Activated naive CD4-positive, alpha-beta T cell treated with anti-CD3 and anti-CD28 coated beads, Interleukin-2, amount 50 U/mL, for 24 hours (primary cell): ENCODE results near the gene OR5B12.
A peak's percentile ranks its signal among the peaks of the same experiment; 100 is the strongest.

Source experiments
- H3K27ac Mint-ChIP-seq: one replicate; pipeline ENCODE4 v1.8.0; 2021; ENCODE audit warnings: mild to moderate bottlenecking, mixed read lengths
- H3K27me3 Mint-ChIP-seq: one replicate; pipeline ENCODE4 v1.8.0; 2021; ENCODE audit warnings: mixed read lengths
- H3K36me3 Mint-ChIP-seq: one replicate; pipeline ENCODE4 v1.8.0; 2021; ENCODE audit warnings: mixed read lengths
- H3K4me1 Mint-ChIP-seq: one replicate; pipeline ENCODE4 v1.8.0; 2021; ENCODE audit warnings: mixed read lengths
- H3K4me3 Mint-ChIP-seq: one replicate; pipeline ENCODE4 v1.8.0; 2021; ENCODE audit warnings: mild to moderate bottlenecking, mixed read lengths
- H3K9me3 Mint-ChIP-seq: one replicate; pipeline ENCODE4 v1.8.0; 2021; ENCODE audit warnings: mixed read lengths

The OR5B12 gene

GRCh38 chr11:58395581-58395980 is 46.5 kb downstream of the OR5B12 start:
- peaks cover 4% of the 10 kb centered on the region for H3K27me3 Mint-ChIP-seq
- no peaks in the 10 kb centered on the region for H3K9me3 Mint-ChIP-seq
- no peak overlapping the region for H3K4me3 Mint-ChIP-seq
- no peaks in the 10 kb centered on the region for H3K36me3 Mint-ChIP-seq
- peak overlapping the region; percentile 52 for H3K27ac Mint-ChIP-seq
- H3K4me1 Mint-ChIP-seq, result no peaks in the 10 kb centered on the region

GRCh38 chr11:58394195-58394594 is 47.8 kb downstream of the OR5B12 start:
- no peaks in the 10 kb centered on the region for H3K36me3 Mint-ChIP-seq
- no peak overlapping the region for H3K4me3 Mint-ChIP-seq
- no peaks in the 10 kb centered on the region for H3K9me3 Mint-ChIP-seq
- H3K27ac Mint-ChIP-seq, result no peak overlapping the region
- H3K4me1 Mint-ChIP-seq, result no peaks in the 10 kb centered on the region
- peaks cover 4% of the 10 kb centered on the region for H3K27me3 Mint-ChIP-seq

GRCh38 chr11:58392746-58393145 is 49.3 kb downstream of the OR5B12 start:
- no peak overlapping the region for H3K27ac Mint-ChIP-seq
- H3K9me3 Mint-ChIP-seq, result no peaks in the 10 kb centered on the region
- H3K36me3 Mint-ChIP-seq, result no peaks in the 10 kb centered on the region
- no peak overlapping the region for H3K4me3 Mint-ChIP-seq
- peaks cover 4% of the 10 kb centered on the region for H3K27me3 Mint-ChIP-seq
- no peaks in the 10 kb centered on the region for H3K4me1 Mint-ChIP-seq

GRCh38 chr11:58391879-58392278 is 50.2 kb downstream of the OR5B12 start:
- peaks cover 4% of the 10 kb centered on the region for H3K27me3 Mint-ChIP-seq
- no peaks in the 10 kb centered on the region for H3K9me3 Mint-ChIP-seq
- no peak overlapping the region for H3K4me3 Mint-ChIP-seq
- H3K36me3 Mint-ChIP-seq, result no peaks in the 10 kb centered on the region
- H3K27ac Mint-ChIP-seq, result peak overlapping the region; percentile 48
- H3K4me1 Mint-ChIP-seq, result no peaks in the 10 kb centered on the region

GRCh38 chr11:58390551-58391063 is 51.4 kb downstream of the OR5B12 start:
- Mint-ChIP-seq H3K27ac (no peak overlapping the region), H3K9me3 (no peaks in the 10 kb centered on the region), H3K36me3 (no peaks in the 10 kb centered on the region), H3K27me3 (peaks cover 4% of the 10 kb centered on the region), H3K4me1 (no peaks in the 10 kb centered on the region), H3K4me3 (no peak overlapping the region)
